Tibial nerve (tissue), 4 donors: ENCODE data around the gene MYO1D.

Source experiments
- CTCF ChIP-seq, 5 experiments: fragments of 200-600 bp in 3 of 5; fragments of 450-650 bp in 2 of 5; sonication (generic) in 3 of 5; IDR thresholded peaks; one replicate each; pipeline ENCODE4 v1.5.1; 2016 to 2019; ENCODE audit warnings: antibody characterized with exemption in 5 of 5, mild to moderate bottlenecking in 3 of 5, moderate library complexity in 2 of 5
- EP300 ChIP-seq, 2 donors: sonication (generic); formaldehyde crosslinking; IDR thresholded peaks; one replicate each; pipeline ENCODE4 v1.6.1; 2017; ENCODE audit warnings: antibody characterized with exemption in 2 of 2, mild to moderate bottlenecking in 1 of 2
- POLR2A ChIP-seq, 2 donors: fragments of 450-650 bp; IDR thresholded peaks; one replicate each; pipeline ENCODE4 v1.6.1; 2017; ENCODE audit warnings: antibody characterized with exemption in 2 of 2, mild to moderate bottlenecking in 2 of 2, moderate library complexity in 2 of 2

- TF ChIP-seq POLR2A (IDR thresholded peaks at IDR 0.05) (no peak), CTCF (IDR thresholded peaks at IDR 0.05) (no peak), EP300 (IDR thresholded peaks at IDR 0.05) (no peak)
Measured at GRCh38 chr17:32752934-32753333, 124.0 kb downstream of the MYO1D start.
